Stimulated activated CD4-positive, alpha-beta T cell treated with anti-CD3 and anti-CD28 coated beads, Interleukin-12 subunit alpha, Interleukin-12 subunit beta, amount 100 ng/mL, for 4 hours (primary cell): ENCODE measurements around the gene CCDC12.

Source experiments
- DNase-seq: peaks from one replicate; pipeline ENCODE4 v3.0.0-alpha.2; 2020

CCDC12 gene

GRCh38 chr3:46955157-46955556 is 21.4 kb downstream of the CCDC12 start:
- no peak for DNase-seq

DNA sequence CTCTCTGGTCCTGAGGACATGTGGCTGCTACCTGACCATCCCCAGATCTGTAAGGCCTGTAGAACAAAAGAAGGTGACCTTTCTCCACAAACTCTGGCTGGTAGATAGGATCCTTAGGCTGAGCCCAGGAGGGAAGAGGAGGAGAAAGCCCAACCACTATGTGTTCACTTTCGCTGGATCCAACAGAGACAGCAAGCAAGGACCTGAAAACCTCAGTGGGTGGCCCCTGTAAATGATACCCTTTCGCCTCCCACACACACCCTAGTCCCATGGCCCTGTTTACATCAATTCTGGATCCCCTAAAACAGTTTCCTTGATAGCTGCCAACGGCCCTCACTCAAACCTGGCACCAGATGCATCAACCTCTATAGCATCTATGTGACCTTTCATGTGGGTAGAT is 22.4 kb downstream of the CCDC12 start:
- DNase-seq = no peak

DNA sequence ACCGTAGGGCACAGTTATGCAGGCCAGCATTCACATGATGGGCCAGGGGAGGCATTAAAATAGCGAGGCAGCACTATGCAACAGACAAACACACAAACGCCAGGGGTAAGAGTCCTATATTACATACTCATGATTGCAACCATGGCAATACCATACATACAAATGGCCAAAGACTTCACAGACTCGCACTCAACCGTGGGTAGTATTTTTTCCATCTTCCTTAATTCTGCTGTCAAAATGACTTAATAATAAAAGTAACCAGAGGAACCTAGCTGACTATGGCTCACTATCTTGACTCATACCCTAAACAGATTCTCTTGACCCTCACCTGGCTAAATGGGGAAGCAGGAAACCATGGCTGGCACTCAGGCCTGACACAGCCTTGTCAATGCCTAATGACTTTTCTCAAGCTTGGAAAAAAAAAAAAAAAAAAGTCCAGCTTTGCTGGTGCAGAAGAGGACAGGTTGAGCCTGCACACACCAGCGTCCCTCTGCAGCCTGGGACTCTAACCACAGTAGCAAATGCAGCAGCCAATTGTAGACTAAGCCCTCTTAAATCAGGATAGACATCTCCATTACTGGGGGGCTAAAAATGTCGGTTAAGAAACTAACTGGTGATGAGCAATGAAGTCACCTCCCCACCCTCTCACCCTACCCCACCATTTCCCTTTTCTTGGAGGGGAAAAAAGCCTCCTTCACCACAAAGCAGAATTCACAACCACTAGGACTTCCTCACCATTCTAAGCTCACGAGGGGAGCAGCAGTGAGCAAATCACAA is 23.1 kb downstream of the CCDC12 start:
- no peak for DNase-seq

DNA sequence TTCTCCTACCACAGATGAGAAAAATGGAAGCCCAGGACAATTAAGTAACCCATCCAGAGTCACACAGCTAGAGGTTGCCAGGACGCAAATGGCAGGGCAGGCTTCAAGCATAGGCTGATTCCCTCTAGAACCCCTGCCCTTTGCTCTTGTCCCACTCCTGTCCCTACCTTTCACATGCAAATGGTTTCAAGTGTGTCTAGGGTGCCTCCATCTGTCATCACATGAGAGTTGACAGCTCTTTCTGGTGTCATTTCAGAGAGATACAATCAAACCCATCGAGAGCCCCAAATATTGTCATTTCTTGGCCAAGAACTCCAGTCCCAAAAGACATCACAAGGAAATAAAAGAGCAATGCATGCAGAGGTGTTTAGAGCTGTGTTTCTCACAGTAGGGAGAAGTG is 23.7 kb downstream of the CCDC12 start:
- DNase-seq = no peak

- no peak for DNase-seq
These were observed 25.8 kb downstream of the CCDC12 start for GRCh38 chr3:46950650-46951241.

DNA sequence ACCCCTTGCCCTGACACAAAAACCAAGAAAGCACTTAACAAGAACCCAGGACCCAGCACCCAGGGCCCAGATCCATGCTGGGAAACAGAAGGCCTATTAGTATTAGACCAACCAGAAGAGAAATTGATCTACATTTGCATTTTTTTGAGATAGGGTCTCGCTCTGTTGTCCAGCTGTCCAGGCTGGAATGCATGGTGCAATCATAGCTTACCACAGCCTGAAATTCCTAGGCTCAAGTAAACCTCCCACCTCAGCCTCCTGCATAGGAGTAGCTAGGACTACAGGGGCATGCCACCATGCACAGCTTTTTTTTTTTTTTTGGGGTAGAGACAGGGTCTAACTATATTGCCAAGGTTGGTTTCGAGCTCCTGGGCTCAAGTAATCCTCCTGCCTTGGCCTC is 26.4 kb downstream of the CCDC12 start:
- no peak for DNase-seq

DNA sequence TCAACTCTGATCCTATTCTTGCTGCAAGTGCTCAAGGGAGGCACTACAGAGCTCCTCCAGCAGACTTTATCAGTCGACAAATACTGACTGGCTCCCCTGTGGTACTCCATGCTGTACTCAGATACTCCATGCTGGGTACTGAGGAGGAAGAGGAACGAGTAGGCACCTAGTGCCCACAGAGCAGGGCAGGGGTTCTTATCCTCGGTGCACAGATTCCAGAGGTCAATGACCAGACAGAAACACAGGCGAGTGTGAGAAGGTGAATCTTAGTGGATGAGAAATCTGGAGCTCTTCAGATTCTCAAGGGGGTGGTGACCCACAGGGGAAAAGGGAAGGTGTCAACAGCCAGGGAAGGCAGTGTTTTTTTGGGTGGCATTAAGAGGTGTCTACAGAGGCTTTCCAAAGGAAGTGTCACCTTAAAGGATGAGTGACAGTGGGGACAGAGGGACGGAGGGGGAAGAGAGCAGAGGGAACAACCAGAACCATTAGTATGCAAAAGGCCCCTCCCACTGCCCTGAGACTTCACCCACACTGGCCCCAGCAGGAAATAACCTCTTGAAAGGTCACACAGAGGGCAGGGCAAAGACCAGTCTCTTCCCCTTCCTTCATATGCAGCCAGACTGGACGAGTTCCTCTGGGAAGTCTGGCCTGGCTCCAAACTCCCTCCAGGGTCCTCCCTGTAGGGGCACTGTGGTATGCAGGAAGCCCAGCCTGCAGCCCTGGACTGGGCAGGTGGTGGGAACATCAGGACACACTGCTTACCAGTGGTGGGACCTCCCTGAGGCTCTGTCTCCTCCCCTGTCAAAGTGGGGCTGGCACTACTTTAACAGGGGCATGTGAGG is 27.5 kb downstream of the CCDC12 start:
- DNase-seq = no peak

DNA sequence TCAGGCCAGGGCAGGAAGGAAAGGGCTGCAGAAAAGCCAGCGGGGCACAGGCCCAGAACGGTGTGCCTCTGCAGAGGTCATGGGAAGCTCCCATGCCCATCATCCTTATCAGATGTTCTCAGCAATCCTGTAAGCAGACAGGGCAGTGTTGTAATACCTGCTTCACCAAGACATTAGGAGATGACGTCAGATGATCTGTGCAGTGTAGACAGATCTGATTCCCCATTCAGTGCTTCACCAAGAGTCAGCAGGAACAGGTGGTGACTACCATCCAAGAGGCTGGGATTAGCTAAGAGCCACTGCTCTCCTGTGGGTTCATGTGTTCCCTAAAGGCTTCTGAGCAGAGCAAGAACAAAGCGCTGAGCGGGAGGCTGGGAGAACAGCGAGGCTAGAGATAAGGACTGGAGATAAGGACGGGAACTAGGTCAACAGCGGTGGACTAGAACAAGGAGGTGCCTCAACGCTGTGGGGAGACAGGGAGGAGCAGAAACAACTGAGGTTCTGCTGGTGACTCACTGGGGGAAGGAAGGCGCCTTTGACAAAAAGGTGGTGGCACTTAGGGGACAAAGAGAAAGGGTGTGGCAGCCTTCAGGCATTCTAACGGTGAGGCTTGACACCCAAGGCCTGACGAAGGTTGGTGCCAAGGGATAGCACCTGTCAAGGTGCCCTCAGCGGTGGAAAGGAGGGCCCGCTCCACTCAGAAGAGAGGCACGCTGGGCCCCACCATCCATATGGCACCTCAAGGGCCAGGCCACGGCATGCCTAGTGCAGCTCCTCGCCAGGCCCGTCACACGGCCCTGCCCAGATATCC is 28.4 kb downstream of the CCDC12 start:
- peak; percentile 31 for DNase-seq

GRCh38 chr3:46947546-46947901 is 29.0 kb downstream of the CCDC12 start:
- no peak for DNase-seq

- peak; percentile 28 for DNase-seq
These were observed 29.5 kb downstream of the CCDC12 start for GRCh38 chr3:46946856-46947545.

DNA sequence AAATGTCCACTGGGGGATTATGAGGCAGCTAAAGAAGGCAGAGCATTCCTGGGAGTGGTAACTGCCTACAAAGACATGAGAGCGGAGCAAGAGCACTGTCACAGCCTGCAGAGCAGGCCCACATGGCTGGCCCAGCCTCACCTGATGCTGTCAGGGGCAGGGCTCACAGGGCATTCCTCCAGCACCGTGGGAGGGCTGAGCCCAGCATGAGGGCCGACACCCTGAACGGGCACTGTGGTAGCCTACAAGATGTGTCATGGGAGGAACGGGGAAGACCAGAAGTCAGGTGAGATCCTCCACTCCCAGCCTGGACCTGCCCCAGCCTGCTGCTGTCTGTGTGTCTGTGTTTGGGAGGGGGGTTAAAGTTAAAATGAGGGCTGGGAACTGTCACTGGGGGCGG is 30.1 kb downstream of the CCDC12 start:
- DNase-seq = no peak

DNA sequence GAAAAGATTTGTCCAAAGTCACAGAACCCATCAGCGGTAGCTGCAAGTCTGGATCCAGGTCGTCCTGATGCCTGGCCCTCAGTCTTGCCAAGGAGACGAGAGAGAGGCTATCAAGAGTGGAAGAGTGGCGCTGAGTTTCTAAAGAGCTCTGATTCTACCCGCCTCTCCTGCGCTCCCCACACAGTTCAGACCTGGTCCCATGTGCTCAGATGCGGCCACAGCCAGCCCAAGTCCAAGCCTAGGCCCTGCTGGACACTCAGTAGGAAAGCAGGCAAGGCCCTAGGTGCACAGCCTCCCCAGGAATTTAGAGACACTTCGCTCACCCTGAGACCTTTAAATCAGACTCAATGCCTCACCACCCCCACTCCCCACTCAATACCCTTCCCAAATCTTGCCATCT is 32.4 kb downstream of the CCDC12 start:
- DNase-seq = no peak

DNA sequence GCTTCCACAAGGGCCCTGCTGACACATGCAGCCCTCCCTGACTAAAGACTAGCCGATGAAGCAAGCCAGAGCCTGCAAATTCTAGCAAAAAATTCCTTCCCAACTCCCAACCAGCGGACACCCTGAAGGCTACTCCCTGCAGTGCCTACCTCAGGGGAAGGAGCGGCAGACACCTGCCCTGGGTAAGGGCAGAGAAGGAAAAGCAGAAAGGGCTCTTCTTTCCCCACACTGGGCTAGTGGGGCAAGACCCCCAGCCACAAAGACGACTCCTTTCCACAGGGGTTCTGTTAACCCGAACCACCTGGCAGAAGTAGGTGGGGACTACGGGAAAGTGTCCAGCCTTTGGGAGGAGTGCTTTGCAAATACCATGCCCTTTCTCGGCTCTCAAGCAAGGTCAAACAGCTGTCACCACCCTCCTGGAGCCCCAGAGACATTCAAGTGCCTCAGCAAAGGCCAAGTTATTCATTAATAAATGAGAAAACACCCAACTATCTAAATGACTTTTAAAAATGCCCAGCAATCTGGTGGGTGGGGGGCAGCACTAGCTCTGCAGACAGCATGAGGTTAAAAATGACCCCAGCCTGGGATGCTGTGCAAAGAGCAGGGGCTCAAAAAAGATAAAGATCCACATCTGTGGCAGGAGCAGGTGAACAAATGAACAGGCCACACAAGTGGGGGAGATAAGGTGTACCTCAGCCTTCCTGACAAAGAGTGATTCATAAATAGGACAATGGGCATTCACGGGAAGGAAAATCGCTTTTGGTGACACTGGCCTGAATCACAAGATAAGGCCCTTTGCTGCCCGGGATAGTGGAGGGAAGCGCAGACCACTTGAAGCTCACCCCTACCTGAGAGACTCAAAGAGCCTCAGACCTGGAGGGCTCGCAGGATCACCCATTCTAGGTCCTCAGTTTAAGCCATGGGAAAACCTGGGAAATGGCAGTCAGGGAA is 33.0 kb downstream of the CCDC12 start:
- no peak for DNase-seq

- DNase-seq = no peak
These were observed 33.9 kb downstream of the CCDC12 start for GRCh38 chr3:46942481-46943236.

DNA sequence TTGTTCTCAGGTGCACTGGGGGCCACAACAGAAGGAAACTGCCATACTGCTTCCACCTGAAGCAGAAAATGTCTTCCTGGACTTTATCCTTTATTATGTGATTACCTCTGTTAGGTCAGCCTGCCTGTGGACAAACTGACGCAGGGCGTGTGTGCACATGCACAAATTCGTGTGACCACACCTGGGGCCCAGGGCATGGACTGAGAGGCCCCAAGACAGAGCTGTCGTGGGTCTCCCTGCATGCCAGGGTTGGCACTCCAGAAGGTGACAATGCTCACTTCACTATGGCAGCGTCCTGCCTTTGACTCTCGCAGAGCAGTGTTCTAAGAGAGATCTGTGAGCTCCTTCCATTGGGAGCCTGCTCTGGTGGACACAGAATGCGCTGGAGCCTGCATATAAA is 34.5 kb downstream of the CCDC12 start:
- no peak for DNase-seq

- no peak for DNase-seq
These were observed 36.7 kb downstream of the CCDC12 start for GRCh38 chr3:46939578-46940445.

GRCh38 chr3:46938118-46938517 is 38.4 kb downstream of the CCDC12 start:
- DNase-seq = no peak

GRCh38 chr3:46936733-46937250 is 39.8 kb downstream of the CCDC12 start:
- no peak for DNase-seq

GRCh38 chr3:46935989-46936558 is 40.5 kb downstream of the CCDC12 start:
- DNase-seq = no peak
